HepG2 (cell line): Measurements from ENCODE around the gene KCNK15. TPM values are rescaled to one million over a fixed set of nuclear protein-coding genes. Genes with fewer than 3 reads are reported as not detected.
A peak's percentile ranks its signal among the peaks of the same experiment; 100 is the strongest.

Source experiments
- ATAD3A ChIP-seq: sonication (generic); formaldehyde crosslinking; IDR thresholded peaks from 2 replicates; pipeline ENCODE4 v1.4.0; 2020; ENCODE audit warnings: missing genetic modification reagents
- CCDC6 ChIP-seq: sonication (generic); formaldehyde crosslinking; IDR thresholded peaks from 2 replicates; pipeline ENCODE4 v1.8.1; 2022; ENCODE audit warnings: mild to moderate bottlenecking, missing genetic modification reagents, moderate library complexity
- CTCF ChIP-seq: sonication (generic); formaldehyde crosslinking; IDR thresholded peaks from 2 replicates; pipeline ENCODE4 v1.5.0; 2020; ENCODE audit warnings: mild to moderate bottlenecking, missing genetic modification reagents, moderate library complexity
- ETS1 ChIP-seq: sonication (generic); formaldehyde crosslinking; IDR thresholded peaks from 2 replicates; pipeline ENCODE4 v1.4.0; 2020; ENCODE audit warnings: missing genetic modification reagents
- ETV5 ChIP-seq: IDR thresholded peaks from 2 replicates; pipeline ENCODE4 v1.6.1; 2018; ENCODE audit warnings: missing biosample characterization, missing genetic modification reagents, inconsistent platforms, borderline replicate concordance
- FLYWCH1 ChIP-seq: sonication (generic); formaldehyde crosslinking; IDR thresholded peaks from 2 replicates; pipeline ENCODE4 v1.8.1; 2023; ENCODE audit warnings: mild to moderate bottlenecking, missing genetic modification reagents
- GATA4 ChIP-seq: sonication (generic); IDR thresholded peaks from 2 replicates; pipeline ENCODE4 v1.6.1; 2016; ENCODE audit warnings: antibody characterized with exemption, low read depth, borderline replicate concordance
- GLI4 ChIP-seq: sonication (generic); formaldehyde crosslinking; IDR thresholded peaks from 2 replicates; pipeline ENCODE4 v1.5.1; 2020; ENCODE audit warnings: missing genetic modification reagents, mild to moderate bottlenecking, moderate library complexity, borderline replicate concordance
- MATR3 ChIP-seq: sonication (generic); formaldehyde crosslinking; IDR thresholded peaks from 2 replicates; pipeline ENCODE4 v1.4.0; 2020; ENCODE audit warnings: missing genetic modification reagents
- MED13 ChIP-seq: sonication (generic); formaldehyde crosslinking; IDR thresholded peaks from 2 replicates; pipeline ENCODE4 v1.5.0; 2020; ENCODE audit warnings: missing genetic modification reagents
- MLLT10 ChIP-seq: sonication (generic); formaldehyde crosslinking; IDR thresholded peaks from 2 replicates; pipeline ENCODE4 v1.4.0; 2020; ENCODE audit warnings: missing genetic modification reagents
- NFE2 ChIP-seq: sonication (generic); formaldehyde crosslinking; IDR thresholded peaks from 2 replicates; pipeline ENCODE4 v1.4.0; 2020; ENCODE audit warnings: missing genetic modification reagents
- NR2F6 ChIP-seq, 2 experiments: IDR thresholded peaks; 2 replicates each; pipeline ENCODE4 v1.6.1; 2016; ENCODE audit warnings: antibody characterized with exemption in 1 of 2, mild to moderate bottlenecking in 1 of 2
- RFX1 ChIP-seq: fragments of 450-650 bp; IDR thresholded peaks from 2 replicates; pipeline ENCODE4 v1.6.1; 2017
- SNAPC2 ChIP-seq: sonication (generic); formaldehyde crosslinking; IDR thresholded peaks from 2 replicates; pipeline ENCODE4 v1.8.1; 2022; ENCODE audit warnings: mild to moderate bottlenecking, missing genetic modification reagents
- SNRNP70 ChIP-seq: fragments of 200-400 bp; formaldehyde crosslinking; IDR thresholded peaks from 2 replicates; pipeline ENCODE4 v1.6.1; 2017; ENCODE audit warnings: mild to moderate bottlenecking, low read depth, low read length, moderate library complexity
- SP4 ChIP-seq: sonication (generic); formaldehyde crosslinking; IDR thresholded peaks from 2 replicates; pipeline ENCODE4 v1.8.1; 2023; ENCODE audit warnings: mild to moderate bottlenecking, missing genetic modification reagents
- SRSF1 ChIP-seq: fragments of 200-400 bp; formaldehyde crosslinking; optimal IDR thresholded peaks from 2 replicates; pipeline ENCODE3; 2017; ENCODE audit warnings: mild to moderate bottlenecking, low read depth, low read length, moderate library complexity
- SYNCRIP ChIP-seq: fragments of 200-400 bp; formaldehyde crosslinking; IDR thresholded peaks from 2 replicates; pipeline ENCODE4 v1.6.1; 2018; ENCODE audit warnings: mild to moderate bottlenecking, low read depth, low read length; ENCODE audit not compliant: insufficient read depth
- UBTF ChIP-seq: sonication (generic); formaldehyde crosslinking; IDR thresholded peaks from 2 replicates; pipeline ENCODE4 v1.4.0; 2020; ENCODE audit warnings: mild to moderate bottlenecking, missing genetic modification reagents
- ZC3H13 ChIP-seq: sonication (generic); formaldehyde crosslinking; IDR thresholded peaks from 2 replicates; pipeline ENCODE4 v1.8.1; 2023; ENCODE audit warnings: mild to moderate bottlenecking, missing genetic modification reagents, moderate library complexity
- ZNF431 ChIP-seq: sonication (generic); formaldehyde crosslinking; IDR thresholded peaks from 2 replicates; pipeline ENCODE4 v1.9.0; 2022; ENCODE audit warnings: missing genetic modification reagents, low read depth, mild to moderate bottlenecking, borderline replicate concordance
- ZNF556 ChIP-seq: sonication (generic); formaldehyde crosslinking; IDR thresholded peaks from 2 replicates; pipeline ENCODE4 v1.4.0; 2020; ENCODE audit warnings: mild to moderate bottlenecking, missing genetic modification reagents, borderline replicate concordance
- ZNF737 ChIP-seq: sonication (generic); formaldehyde crosslinking; IDR thresholded peaks from 2 replicates; pipeline ENCODE4 v1.5.0; 2020; ENCODE audit warnings: missing genetic modification reagents, mild to moderate bottlenecking, borderline replicate concordance
- ZNF776 ChIP-seq: sonication (generic); formaldehyde crosslinking; IDR thresholded peaks from 2 replicates; pipeline ENCODE4 v1.4.0; 2020; ENCODE audit warnings: mild to moderate bottlenecking, missing genetic modification reagents
- ZSCAN5A ChIP-seq: sonication (generic); formaldehyde crosslinking; IDR thresholded peaks from 2 replicates; pipeline ENCODE4 v1.8.0; 2022; ENCODE audit warnings: mild to moderate bottlenecking, missing genetic modification reagents, borderline replicate concordance
- polyA plus RNA-seq, 8 experiments: library from polyadenylated mRNA; depleted of rRNA in 3 of 8; stranded (reverse) in 7 of 8; unstranded in 1 of 8; fragments of >200 nt; fragmentation: Illumina TruSeq in 4 of 8; extraction: Trizol in 4 of 8; gene quantifications; 2 replicates each; pipeline versions ENCODE4 v1.2.1 to v1.2.3, GENCODE V29; 2011 to 2016; ENCODE audit warnings: low read depth in 4 of 8, missing spikeins in 1 of 8, mixed read lengths in 1 of 8; ENCODE audit not compliant: insufficient read depth in 1 of 8
- total RNA-seq, 5 experiments: library from RNA; depleted of rRNA; stranded (reverse); fragments of >200 nt; fragmentation: Illumina TruSeq; extraction: Trizol; gene quantifications; 2 replicates each; pipeline ENCODE4 v1.2.3, GENCODE V29; 2016; ENCODE audit warnings: low read depth in 1 of 5

Gene KCNK15
- total and polyA plus RNA-seq, 2 of the 13 experiments (the other 11 are each of a cell fraction or from before 2014, with no cell fraction given): 0.03 TPM; not detected in 1

GRCh38 chr20:44780226-44780625, 34.6 kb downstream of the KCNK15 start (continued):
- no peak for TF ChIP-seq UBTF
- no peak; the same call in 1 of the 2 replicates for TF ChIP-seq CCDC6 (CRISPR knock-in tag)
- TF ChIP-seq ZNF737 (CRISPR knock-in tag): 0 out of 2 replicates have a peak, but pooled peaks have one; percentile 75
- no peak for TF ChIP-seq SNRNP70
- no peak for TF ChIP-seq SNAPC2 (CRISPR knock-in tag)
- no peak for TF ChIP-seq ZNF556 (CRISPR knock-in tag)
- TF ChIP-seq GLI4 (CRISPR knock-in tag): 0 out of 2 replicates have a peak, but pooled peaks have one; percentile 52
- TF ChIP-seq GATA4: no peak
- no peak for TF ChIP-seq MATR3 (CRISPR knock-in tag)
- TF ChIP-seq SP4 (CRISPR knock-in tag): no peak
- TF ChIP-seq ZNF776 (CRISPR knock-in tag): no peak
- peak; percentile 70; the same call in 1 of the 2 replicates for TF ChIP-seq ZNF431 (CRISPR knock-in tag)
- no peak for TF ChIP-seq ZC3H13 (CRISPR knock-in tag)
- 0 out of 2 replicates have a peak, but pooled peaks have one; percentile 67 for TF ChIP-seq MED13
- no peak for TF ChIP-seq ETS1 (CRISPR knock-in tag)
- no peak for TF ChIP-seq RFX1
- no peak for TF ChIP-seq FLYWCH1
- no peak for TF ChIP-seq ZSCAN5A (CRISPR knock-in tag)
- TF ChIP-seq NR2F6 (IDR thresholded peaks at IDR 0.05): no peak
- TF ChIP-seq NR2F6 (CRISPR knock-in tag; IDR thresholded peaks at IDR 0.05): 0 out of 2 replicates have a peak, but pooled peaks have one; percentile 38
- no peak for TF ChIP-seq SRSF1
- peak; percentile 36; the same call in 1 of the 2 replicates for TF ChIP-seq ETV5
- no peak for TF ChIP-seq CTCF (CRISPR knock-in tag)
- no peak for TF ChIP-seq MLLT10 (CRISPR knock-in tag)
- TF ChIP-seq ATAD3A: peak; percentile 95; the same call in 1 of the 2 replicates
- TF ChIP-seq SYNCRIP: no peak
- TF ChIP-seq NFE2 (CRISPR knock-in tag): no peak
